ENCODE data around the gene MCC.

The MCC gene

DNA sequence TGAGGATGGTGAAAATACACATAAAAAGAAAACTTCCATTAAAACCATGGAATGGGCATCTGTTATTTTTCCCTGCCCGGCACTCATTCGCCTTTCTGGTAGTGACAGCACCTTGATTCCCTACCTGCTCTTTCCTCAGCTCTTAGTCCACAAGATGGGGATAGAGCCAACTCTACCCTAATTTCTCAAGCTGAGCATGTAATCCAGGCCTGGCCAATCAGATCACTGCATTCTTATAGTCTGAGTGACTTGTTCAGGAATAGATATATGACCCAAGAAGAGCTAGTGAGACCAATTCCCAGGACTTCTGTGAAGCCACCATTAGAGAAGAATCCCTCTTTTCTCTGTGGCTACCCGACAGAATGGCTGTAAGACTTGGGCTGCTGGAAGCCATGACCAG is 111.6 kb downstream of the MCC start:
- H3K4me3 ChIP-seq (ENCODE audit: low read depth, low read length), result no peak overlapping the region
- in situ Hi-C loops (cut with HindIII; ENCODE audit: low sequenced_read_pairs), result loop anchor here (25.0 kb wide), 1 partner anchor 1811 kb away; no protein-coding TSS in a partner anchor
- DNase-seq (ENCODE audit: low read depth), result no peak
- TF ChIP-seq, protein P1, sequence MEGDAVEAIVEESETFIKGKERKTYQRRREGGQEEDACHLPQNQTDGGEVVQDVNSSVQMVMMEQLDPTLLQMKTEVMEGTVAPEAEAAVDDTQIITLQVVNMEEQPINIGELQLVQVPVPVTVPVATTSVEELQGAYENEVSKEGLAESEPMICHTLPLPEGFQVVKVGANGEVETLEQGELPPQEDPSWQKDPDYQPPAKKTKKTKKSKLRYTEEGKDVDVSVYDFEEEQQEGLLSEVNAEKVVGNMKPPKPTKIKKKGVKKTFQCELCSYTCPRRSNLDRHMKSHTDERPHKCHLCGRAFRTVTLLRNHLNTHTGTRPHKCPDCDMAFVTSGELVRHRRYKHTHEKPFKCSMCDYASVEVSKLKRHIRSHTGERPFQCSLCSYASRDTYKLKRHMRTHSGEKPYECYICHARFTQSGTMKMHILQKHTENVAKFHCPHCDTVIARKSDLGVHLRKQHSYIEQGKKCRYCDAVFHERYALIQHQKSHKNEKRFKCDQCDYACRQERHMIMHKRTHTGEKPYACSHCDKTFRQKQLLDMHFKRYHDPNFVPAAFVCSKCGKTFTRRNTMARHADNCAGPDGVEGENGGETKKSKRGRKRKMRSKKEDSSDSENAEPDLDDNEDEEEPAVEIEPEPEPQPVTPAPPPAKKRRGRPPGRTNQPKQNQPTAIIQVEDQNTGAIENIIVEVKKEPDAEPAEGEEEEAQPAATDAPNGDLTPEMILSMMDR (IDR thresholded peaks at IDR 0.05; ENCODE audit: low read depth, low read length, missing control alignments), result no peak

DNA sequence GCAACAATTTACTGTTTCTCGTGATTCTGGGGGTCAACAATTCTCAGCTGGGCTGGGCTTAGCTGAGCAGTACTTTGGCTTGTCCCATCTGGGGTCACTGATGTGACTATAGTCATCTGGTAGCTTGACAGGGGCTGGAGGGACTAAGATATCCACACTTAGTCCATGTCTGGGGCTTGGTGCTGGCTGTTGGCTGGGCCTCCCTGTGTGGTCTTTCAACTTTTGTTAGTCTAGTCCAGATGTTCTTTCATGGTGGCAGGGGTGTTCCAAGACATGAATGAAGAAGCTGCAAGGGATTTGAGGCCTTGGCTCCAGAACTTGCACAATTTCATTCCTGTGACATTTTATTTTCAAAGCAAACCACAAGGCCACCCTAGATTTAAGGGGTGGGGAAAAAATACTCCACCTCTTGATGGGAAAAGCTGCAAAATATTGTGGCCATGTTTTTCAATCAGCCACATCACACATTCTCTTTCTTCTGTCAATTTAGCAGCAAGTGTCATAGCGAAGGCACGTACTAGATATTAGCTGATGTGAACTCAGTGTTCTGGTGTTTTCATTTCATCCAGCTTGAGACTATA is 112.7 kb downstream of the MCC start:
- TF ChIP-seq, protein P1 (IDR thresholded peaks at IDR 0.05; ENCODE audit: low read depth, low read length, missing control alignments), result no peak
- H3K4me3 ChIP-seq (ENCODE audit: low read depth, low read length), result no peak overlapping the region
- in situ Hi-C loops (cut with HindIII; ENCODE audit: low sequenced_read_pairs), result loop anchor here (25.0 kb wide), 1 partner anchor 1812 kb away; no protein-coding TSS in a partner anchor
- no peak for DNase-seq (ENCODE audit: low read depth)

- no peak overlapping the region for H3K4me3 ChIP-seq (ENCODE audit: low read depth, low read length)
- in situ Hi-C loops (cut with HindIII; ENCODE audit: low sequenced_read_pairs), result no loop called here
- DNase-seq (ENCODE audit: low read depth), result no peak
- TF ChIP-seq, protein P1 (IDR thresholded peaks at IDR 0.05; ENCODE audit: low read depth, low read length, missing control alignments), result no peak
Observed at GRCh38 chr5:113373426-113373825, 114.8 kb downstream of the MCC start.

GRCh38 chr5:113371721-113372196 is 116.5 kb downstream of the MCC start:
- TF ChIP-seq, protein P1 (IDR thresholded peaks at IDR 0.05; ENCODE audit: low read depth, low read length, missing control alignments), result no peak
- H3K4me3 ChIP-seq (ENCODE audit: low read depth, low read length), result no peak overlapping the region
- in situ Hi-C loops (cut with HindIII; ENCODE audit: low sequenced_read_pairs), result no loop called here
- DNase-seq (ENCODE audit: low read depth), result no peak

DNA sequence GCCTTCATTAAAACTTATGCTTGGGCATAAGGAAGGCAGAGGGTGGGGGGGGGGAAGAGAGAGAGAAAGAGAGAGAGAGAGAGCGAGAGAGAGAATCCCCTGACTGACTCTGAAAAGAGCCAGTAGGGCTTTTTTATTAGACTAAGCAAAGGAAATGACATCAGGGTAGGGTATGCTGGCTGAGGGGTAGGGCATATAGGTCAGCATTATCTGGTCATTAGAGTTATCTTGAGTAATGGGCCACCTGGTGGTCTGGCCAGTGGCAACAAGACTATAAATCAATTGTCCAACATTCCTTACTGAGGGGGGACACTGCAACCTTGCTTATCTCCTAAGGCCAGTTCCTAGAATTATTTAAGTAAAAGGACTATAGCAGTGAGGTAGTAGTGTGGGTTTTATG is 120.7 kb downstream of the MCC start:
- in situ Hi-C loops (cut with HindIII; ENCODE audit: low sequenced_read_pairs), result no loop called here
- H3K4me3 ChIP-seq (ENCODE audit: low read depth, low read length), result no peak overlapping the region
- TF ChIP-seq, protein P1 (IDR thresholded peaks at IDR 0.05; ENCODE audit: low read depth, low read length, missing control alignments), result no peak
- DNase-seq (ENCODE audit: low read depth), result no peak

DNA sequence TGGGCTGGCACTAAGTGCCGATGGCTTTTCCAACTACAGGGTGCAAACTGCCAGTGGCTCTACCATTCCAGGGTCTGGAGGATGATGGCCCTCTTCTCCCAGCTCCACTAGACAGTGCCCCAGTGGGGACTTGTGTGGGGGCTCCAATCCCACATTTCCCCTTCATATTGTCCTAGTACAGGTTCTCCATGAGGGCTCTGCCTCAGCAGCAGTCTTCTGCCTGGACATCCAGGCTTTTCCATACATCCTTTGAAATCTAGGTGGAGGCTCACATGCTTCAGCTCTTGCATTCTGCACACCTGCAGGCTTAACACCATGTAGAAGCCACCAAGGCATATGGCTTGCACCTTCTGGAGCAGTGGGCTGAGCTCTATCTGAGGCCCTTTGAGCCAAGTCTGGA is 123.8 kb downstream of the MCC start:
- H3K4me3 ChIP-seq (ENCODE audit: low read depth, low read length), result no peak overlapping the region
- in situ Hi-C loops (cut with HindIII; ENCODE audit: low sequenced_read_pairs), result no loop called here
- DNase-seq (ENCODE audit: low read depth), result no peak
- TF ChIP-seq, protein P1 (IDR thresholded peaks at IDR 0.05; ENCODE audit: low read depth, low read length, missing control alignments), result no peak

Data from astrocyte of the cerebellum (primary cell).